ENCODE measurements around the gene PARVG.

Gene PARVG

GRCh38 chr22:44242946-44243724, 62.4 kb downstream of the PARVG start:
- DNase-seq (ENCODE audit: low read depth): no peak

DNA sequence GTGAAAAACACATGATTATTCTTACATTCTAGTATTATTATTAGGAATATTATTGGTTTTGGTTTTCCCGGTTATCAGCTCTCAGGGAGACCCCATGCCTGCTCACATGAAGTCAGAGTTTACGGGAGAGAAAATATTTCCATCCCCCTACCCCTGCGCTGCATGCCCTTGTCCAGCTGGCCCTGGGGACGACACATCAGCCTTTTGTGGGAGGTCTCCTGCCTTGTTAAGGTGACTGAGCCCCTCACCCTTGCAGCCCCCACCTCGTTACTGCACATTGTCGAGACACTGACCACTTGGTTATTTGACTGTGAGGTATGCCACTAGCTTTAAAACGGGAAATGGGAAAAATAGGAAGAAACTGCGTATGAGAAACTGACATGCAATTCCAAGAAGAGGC, 63.0 kb downstream of the PARVG start:
- DNase-seq (ENCODE audit: low read depth): no peak

DNA sequence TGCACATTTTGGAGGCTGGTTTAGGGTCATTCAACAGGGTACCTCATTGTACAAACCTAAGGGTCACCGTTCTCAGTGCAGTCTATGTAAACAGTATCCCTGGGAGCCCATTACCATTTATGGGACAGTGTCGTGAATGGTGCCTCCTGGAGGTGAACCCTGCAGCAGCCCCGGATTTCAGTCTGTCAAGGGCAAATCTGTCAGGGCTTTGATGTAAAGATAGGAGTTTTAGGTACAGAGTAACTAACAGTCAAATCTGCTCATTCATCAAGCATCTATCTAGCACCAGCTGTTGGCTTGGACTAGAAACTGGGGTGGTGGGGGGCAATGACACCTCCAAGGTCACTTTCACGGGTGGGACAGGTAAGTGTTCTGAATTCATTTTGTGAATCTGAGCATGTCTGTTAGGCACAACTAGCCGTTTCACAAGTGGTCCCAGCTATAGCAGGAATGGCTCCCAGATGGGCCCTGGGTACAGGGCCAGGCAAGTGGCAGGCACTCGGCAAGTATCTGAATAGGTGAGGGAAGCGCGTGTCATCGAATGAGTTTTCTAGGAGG, 63.6 kb downstream of the PARVG start:
- no peak for DNase-seq (ENCODE audit: low read depth)

GRCh38 chr22:44245438-44245837, 64.7 kb downstream of the PARVG start:
- no peak for DNase-seq (ENCODE audit: low read depth)

DNA sequence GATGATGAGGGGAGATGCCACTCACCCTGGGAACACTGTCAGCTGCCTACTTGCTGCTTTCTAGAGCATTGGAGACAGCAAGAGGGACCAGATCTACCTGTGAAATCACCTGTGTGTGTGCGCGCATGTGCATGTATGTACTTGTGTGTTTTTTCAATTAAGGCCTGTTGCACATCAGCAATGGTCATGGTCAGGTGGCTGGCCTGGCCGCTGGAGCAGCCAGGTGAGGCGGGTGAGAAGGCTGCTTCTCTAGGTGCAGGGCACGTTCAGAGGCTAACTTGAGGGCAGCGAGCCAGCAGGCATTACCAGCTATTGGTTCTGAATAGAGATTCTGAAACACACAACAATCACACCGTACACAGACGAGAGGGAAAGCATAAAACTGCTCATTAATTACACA, 65.1 kb downstream of the PARVG start:
- no peak for DNase-seq (ENCODE audit: low read depth)

DNA sequence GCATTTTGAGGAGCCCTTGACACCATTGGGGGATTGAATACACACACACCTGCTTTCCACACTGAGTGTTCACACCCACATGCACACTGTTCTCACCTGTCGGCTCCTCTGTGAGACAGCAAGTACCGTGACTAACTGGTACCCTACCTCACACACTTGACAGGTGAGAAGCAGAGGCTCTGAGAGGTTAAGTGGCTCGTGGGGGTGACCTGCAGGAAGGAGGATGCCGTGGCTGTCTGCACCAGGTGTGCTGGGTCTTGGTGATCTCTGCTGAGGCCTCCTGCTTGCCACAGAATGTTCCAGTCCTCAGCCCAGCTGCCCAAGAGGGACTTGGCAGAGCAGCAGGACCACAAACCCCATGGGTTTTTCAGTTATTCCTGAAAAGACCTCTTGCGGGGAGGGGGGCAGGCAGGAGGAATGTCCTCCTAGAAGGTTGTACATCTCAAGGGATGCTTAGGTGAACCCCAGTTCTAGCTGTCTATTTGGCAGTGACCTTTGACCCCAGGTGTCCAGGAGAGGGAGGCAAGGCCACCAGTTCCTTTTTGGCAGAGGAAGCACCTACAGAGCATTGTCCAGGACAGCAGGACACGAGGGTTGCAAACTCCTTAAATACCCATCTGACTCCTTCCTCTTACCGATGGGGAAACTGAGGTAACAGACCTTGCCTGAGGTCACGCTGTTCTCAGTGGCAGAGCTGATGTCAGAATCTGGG, 66.0 kb downstream of the PARVG start:
- DNase-seq (ENCODE audit: low read depth): no peak

DNA sequence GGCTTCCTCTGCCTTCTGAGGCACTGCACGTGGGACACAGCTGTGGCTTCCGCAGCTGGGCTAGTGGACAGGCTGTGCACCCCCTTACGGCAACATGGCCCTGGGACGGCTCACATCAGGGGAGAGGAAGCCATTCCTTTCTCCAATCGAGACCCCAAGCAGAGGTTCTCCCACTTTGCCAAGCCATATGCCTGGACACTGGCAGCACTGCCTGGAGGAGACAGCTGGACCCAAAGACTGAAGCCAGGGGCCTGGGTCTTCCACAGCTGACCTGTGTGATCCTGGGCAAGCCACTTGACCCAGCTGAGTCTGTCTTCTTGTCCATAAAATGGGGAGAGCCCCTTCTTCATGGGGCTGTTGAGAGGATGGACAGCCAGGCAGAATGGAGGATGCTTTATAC, 66.6 kb downstream of the PARVG start:
- DNase-seq (ENCODE audit: low read depth): no peak

DNA sequence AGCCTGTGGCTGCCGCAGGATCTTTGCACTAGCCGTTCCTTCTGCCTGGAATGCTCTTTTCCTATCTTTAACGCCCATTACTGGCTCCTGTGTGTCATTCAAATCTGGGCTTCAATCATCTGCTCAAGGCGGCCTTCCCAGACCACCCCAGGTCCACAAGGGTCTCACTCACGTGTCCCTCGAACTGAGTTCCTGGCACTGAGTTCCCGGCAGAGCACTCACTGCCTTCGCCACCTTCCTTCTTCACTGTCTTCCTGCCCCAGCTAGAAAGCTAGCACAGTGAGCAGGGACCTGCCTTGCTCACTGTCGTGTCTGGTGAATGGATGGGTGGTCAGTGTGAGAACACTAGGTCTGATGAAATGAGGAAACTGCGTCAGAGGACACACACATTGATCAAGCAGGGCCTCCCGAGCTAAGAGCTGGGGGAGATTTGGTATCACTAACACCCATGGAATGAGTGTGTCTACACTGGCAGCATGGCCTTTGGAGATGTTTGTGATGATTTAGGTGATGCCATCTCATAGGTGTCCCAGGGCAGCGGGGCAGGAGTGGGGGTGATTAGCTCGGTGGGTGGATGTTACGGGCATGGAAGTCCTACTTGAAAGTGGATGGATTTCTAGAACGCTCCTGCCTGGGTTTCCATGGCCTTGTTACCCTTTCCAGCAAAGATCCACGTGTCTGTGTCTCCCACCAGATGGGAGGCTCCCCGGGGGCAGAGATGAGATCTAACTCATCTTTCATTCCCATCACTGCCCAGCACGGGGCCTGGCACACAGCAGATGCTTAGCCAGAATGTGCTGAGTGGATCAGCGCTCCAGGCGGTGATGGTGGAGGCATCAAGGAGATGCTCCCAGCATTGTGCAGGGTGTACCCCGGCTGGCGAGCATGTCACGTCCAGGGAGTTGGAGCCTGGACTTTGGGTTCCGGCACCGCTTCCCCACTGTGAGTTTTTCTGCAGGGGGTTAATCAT, 67.5 kb downstream of the PARVG start:
- no peak for DNase-seq (ENCODE audit: low read depth)

DNA sequence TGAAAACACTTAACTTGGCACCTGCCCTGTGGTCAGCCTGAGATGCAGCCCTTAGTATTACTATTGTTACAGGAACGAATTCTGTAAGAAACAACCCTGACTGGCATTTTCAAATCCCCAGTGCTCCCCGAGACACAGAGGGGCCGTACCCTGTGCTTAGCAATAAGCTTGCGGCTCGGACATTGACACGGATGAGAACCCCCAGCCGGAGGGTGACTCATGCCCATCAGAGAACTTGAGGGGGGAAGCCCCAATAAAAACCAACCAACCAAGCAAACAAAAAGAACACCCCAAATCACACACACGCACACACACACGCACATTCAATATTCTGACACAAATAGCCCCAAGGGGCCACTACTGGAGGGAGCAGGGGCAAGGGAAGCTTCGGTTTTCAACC, 68.2 kb downstream of the PARVG start:
- no peak for DNase-seq (ENCODE audit: low read depth)

DNA sequence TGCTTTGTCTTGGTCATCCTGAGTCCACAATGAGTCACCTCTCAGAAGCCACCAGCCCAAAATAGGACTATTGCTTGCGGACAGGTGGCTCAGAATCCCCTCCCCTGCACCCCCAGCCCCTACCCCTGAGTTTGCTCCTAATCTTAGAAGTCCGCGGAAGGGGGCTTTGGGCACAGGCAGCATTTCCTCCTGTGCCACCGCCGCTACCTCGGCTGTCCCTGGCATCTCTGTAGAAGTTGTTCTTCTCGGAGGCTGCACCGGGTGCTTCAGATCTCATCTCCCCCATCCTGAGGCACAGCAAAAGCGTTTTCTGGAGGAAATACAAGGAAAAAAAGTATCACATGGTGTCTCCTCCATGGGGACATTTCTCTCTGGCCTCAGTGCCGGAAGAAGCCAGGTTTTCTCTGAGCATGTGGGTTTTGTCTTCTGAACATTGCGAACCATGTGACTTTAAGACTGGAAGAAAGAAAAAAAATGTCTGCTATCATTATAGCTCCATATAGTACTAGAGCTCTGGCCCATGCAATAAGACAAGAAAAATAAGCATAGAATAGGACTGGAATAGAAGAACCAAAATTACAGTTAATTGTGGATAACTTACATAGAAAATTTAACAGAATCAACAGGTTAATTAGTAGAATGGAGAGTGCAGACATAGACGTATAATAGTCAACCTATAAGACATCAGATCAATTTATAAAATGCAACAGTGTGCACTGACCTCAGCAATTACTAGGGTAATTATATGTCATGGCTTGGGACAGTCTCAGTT, 68.8 kb downstream of the PARVG start:
- DNase-seq (ENCODE audit: low read depth): no peak

- no peak for DNase-seq (ENCODE audit: low read depth)
Observed at GRCh38 chr22:44254811-44255210, 74.1 kb downstream of the PARVG start.

- DNase-seq (ENCODE audit: low read depth): no peak
Observed at GRCh38 chr22:44256085-44256484, 75.4 kb downstream of the PARVG start.

DNA sequence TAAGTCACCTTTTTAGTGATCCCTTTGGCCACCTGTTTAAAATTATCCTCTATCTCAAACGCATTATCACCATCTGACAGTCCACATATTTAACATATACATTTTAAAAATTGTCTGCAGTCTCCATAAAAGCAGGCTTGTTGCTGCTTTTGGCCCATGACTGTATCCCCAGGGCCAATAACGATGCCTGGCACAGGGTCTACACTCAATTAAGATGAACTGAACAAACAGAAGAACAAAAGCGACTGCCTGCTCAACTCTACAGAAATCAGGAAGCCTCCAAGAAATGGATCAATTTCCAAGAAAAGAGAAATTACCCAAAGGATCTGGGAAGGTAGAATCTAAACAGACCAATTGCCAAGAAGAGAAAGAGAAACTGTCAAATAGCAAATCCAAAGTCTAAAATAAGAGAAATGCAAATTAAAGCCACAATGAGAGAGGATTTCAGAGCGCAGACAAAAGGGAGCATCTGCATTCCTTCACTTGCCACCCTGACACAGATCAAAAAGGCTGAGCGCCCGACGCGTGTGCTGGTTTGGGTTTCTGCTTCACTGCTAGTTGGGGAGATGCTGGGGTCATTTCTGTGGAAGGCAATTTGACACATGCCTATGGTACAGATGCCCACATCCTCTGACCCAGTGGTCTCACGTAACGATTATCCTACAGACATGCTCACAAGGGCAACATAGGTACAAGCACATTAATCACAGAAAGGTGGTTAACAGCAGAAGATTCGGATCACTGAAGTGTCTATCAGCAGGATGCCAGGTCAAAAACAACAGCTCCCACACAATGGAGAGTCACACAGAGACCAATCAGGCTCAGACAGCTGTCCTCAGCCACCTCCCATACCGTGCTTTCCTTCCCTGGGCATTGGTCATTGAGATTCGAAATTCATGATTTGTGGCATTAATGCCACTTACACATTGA, 76.1 kb downstream of the PARVG start:
- DNase-seq (ENCODE audit: low read depth): no peak
